Liver (tissue), 9 donors: Measurements from ENCODE around the gene PRRG4. TPM values are rescaled to one million over a fixed set of nuclear protein-coding genes. Genes with fewer than 3 reads are reported as not detected.
A peak's percentile ranks its signal among the peaks of the same experiment; 100 is the strongest.

Experiments
- DNase-seq: peaks from one replicate; pipeline ENCODE4 v3.0.0-alpha.2; 2017; ENCODE audit warnings: low spot score
- H3K27ac ChIP-seq, 2 donors: one replicate each; pipeline ENCODE4 v1.7.0; 2013; ENCODE audit warnings: inconsistent platforms in 2 of 2, low read length in 2 of 2, control low read depth in 1 of 2, low read depth in 1 of 2, mild to moderate bottlenecking in 1 of 2
- H3K27me3 ChIP-seq, 4 donors: one replicate each; pipeline versions ENCODE4 v1.6.1 to v1.7.0; 2013; ENCODE audit warnings: low read length in 3 of 4, inconsistent platforms in 1 of 4, mild to moderate bottlenecking in 1 of 4, moderate library complexity in 1 of 4; ENCODE audit not compliant: control insufficient read depth in 4 of 4, insufficient read depth in 4 of 4
- H3K36me3 ChIP-seq, 4 donors: one replicate each; pipeline versions ENCODE4 v1.6.1 to v1.7.0; 2013; ENCODE audit warnings: low read length in 3 of 4, mild to moderate bottlenecking in 3 of 4, low read depth in 1 of 4, moderate library complexity in 1 of 4; ENCODE audit not compliant: control insufficient read depth in 4 of 4, insufficient read depth in 3 of 4
- H3K4me1 ChIP-seq, 4 donors: one replicate each; pipeline versions ENCODE4 v1.6.1 to v1.7.0; 2013; ENCODE audit warnings: low read length in 3 of 4, mild to moderate bottlenecking in 3 of 4, moderate library complexity in 1 of 4; ENCODE audit not compliant: control insufficient read depth in 4 of 4, insufficient read depth in 4 of 4
- H3K4me3 ChIP-seq, 3 donors: one replicate each; pipeline versions ENCODE4 v1.6.1 to v1.7.0; 2013; ENCODE audit warnings: low read length in 3 of 3, control low read depth in 1 of 3, low read depth in 1 of 3, mild to moderate bottlenecking in 1 of 3
- H3K9ac ChIP-seq, 2 donors: one replicate each; pipeline ENCODE4 v1.7.0; 2013; ENCODE audit warnings: low read length in 2 of 2, mild to moderate bottlenecking in 2 of 2, moderate library complexity in 2 of 2, control low read depth in 1 of 2, low read depth in 1 of 2
- H3K9me3 ChIP-seq, 4 donors: one replicate each; pipeline versions ENCODE4 v1.6.1 to v1.7.0; 2013; ENCODE audit warnings: low read length in 3 of 4; ENCODE audit not compliant: control insufficient read depth in 4 of 4
- EGR1 ChIP-seq, 2 donors: IDR thresholded peaks; 2 replicates each; pipeline ENCODE4 v1.6.1; 2016 to 2018; ENCODE audit warnings: antibody characterized with exemption in 2 of 2, low read depth in 2 of 2
- FOXA1 ChIP-seq: IDR thresholded peaks from 2 replicates; pipeline ENCODE4 v1.6.1; 2016; ENCODE audit warnings: antibody characterized with exemption
- FOXA2 ChIP-seq: IDR thresholded peaks from 2 replicates; pipeline ENCODE4 v1.6.1; 2016; ENCODE audit warnings: antibody characterized with exemption
- GABPA ChIP-seq, 2 donors: IDR thresholded peaks in 1 of 2; conservative IDR thresholded peaks in 1 of 2; 2 replicates each; pipeline ENCODE4 v1.6.1; 2016; ENCODE audit warnings: antibody characterized with exemption in 2 of 2, mild to moderate bottlenecking in 1 of 2, moderate library complexity in 1 of 2
- HNF4A ChIP-seq, 2 donors: conservative IDR thresholded peaks; 2 replicates each; pipeline ENCODE4 v1.6.1; 2016; ENCODE audit warnings: antibody characterized with exemption in 2 of 2, mild to moderate bottlenecking in 2 of 2
- HNF4G ChIP-seq: IDR thresholded peaks from 2 replicates; pipeline ENCODE4 v1.6.1; 2016; ENCODE audit warnings: antibody characterized with exemption
- JUND ChIP-seq, 2 donors: IDR thresholded peaks; 2 replicates each; pipeline ENCODE4 v1.6.1; 2016; ENCODE audit warnings: antibody characterized with exemption in 2 of 2
- NR2F2 ChIP-seq: IDR thresholded peaks from 2 replicates; pipeline ENCODE4 v1.6.1; 2016; ENCODE audit warnings: antibody characterized with exemption
- RAD21 ChIP-seq, 2 donors: IDR thresholded peaks; 2 replicates each; pipeline ENCODE4 v1.6.1; 2016; ENCODE audit warnings: antibody characterized with exemption in 2 of 2, mild to moderate bottlenecking in 2 of 2
- RXRA ChIP-seq, 2 donors: IDR thresholded peaks; 2 replicates each; pipeline ENCODE4 v1.6.1; 2017 to 2018; ENCODE audit warnings: antibody characterized with exemption in 2 of 2, mild to moderate bottlenecking in 1 of 2
- SP1 ChIP-seq: IDR thresholded peaks from 2 replicates; pipeline ENCODE4 v1.6.1; 2018; ENCODE audit warnings: antibody characterized with exemption, mild to moderate bottlenecking
- TAF1 ChIP-seq: conservative IDR thresholded peaks from 2 replicates; pipeline ENCODE4 v1.6.1; 2016; ENCODE audit warnings: antibody characterized with exemption, mild to moderate bottlenecking
- YY1 ChIP-seq: IDR thresholded peaks from 2 replicates; pipeline ENCODE4 v1.6.1; 2016; ENCODE audit warnings: antibody characterized with exemption, mild to moderate bottlenecking
- WGBS: extraction: QIAGEN DNeasy Blood & Tissue Kit; methylation state at CpG from one replicate; pipeline ENCODE4 v1.1.7; 2013; 5-methylcytosine and 5-hydroxymethylcytosine counted together
- polyA plus RNA-seq, 2 donors: library from polyadenylated mRNA; stranded (reverse) in 1 of 2; unstranded in 1 of 2; fragments of 200-250 nt in 1 of 2; fragments of >200 nt in 1 of 2; fragmentation: Nextera tagmentation in 1 of 2; extraction: Ambion mirVana in 1 of 2; gene quantifications; one replicate each; pipeline versions ENCODE4 v1.2.1 to v1.2.3, GENCODE V29; 2013 to 2015
- total RNA-seq, 2 donors: library from RNA; depleted of rRNA; stranded (reverse); fragments of >200 nt; gene quantifications; one replicate each; pipeline ENCODE4 v1.2.3, GENCODE V29; 2014
- TF ChIP-seq, protein P1 (sequence below): fragments of 150-350 bp; IDR thresholded peaks from 2 replicates; pipeline ENCODE4 v1.5.1; 2017; ENCODE audit warnings: improper control_type of control experiment, low read depth, low read length; ENCODE audit not compliant: missing input control
- TF ChIP-seq, protein P2 (sequence below): IDR thresholded peaks from 2 replicates; pipeline ENCODE4 v1.6.1; 2016; ENCODE audit warnings: antibody characterized with exemption
- TF ChIP-seq, protein P3 (sequence below): IDR thresholded peaks from 2 replicates; pipeline ENCODE4 v1.6.1; 2016; ENCODE audit warnings: antibody characterized with exemption, mild to moderate bottlenecking
- TF ChIP-seq, protein P4 (sequence below): IDR thresholded peaks from 2 replicates; pipeline ENCODE4 v1.6.1; 2016; ENCODE audit warnings: antibody characterized with exemption
- TF ChIP-seq, protein P5 (sequence below): IDR thresholded peaks from 2 replicates; pipeline ENCODE4 v1.6.1; 2016; ENCODE audit warnings: antibody characterized with exemption
- donor health status: healthy.
- donor health status: healthy.
- donor health status: healthy.
- donor health status: healthy.
- donor health status: healthy.

Gene PRRG4
- total and polyA plus RNA-seq, 4 donors: 3.4 to 12.0 (median 5.9) TPM

DNA sequence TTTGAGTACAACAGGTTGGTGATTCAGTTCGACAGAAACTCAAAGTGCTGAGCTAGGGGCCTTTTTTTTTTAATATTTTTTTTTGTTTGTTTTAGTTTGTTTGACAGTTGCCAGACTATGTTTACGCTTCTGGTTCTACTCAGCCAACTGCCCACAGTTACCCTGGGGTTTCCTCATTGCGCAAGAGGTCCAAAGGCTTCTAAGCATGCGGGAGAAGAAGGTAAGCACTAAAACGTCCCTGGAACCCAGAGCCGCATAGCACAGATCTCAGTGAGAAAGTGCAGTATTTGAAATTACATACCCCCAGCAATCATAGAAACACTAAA lies 649 bp downstream of the PRRG4 start:
- Histone ChIP-seq H3K9ac (peak overlapping the region; percentile 71 to 91), H3K4me1 (peaks cover 3 to 26% (median 11%) of the 10 kb centered on the region in 4 donors), H3K9me3 (no peaks in the 10 kb centered on the region), H3K36me3 (peaks cover 0 to 6% (median 3%) of the 10 kb centered on the region in 4 donors), H3K27me3 (no peaks in the 10 kb centered on the region), H3K27ac (peak overlapping the region; percentile 93 to 95), H3K4me3 (peak overlapping the region; percentile 45 to 93 (median 86))
- DNase-seq: peak; percentile 49
- 9% methylated on average over 6 of the region's 6 CpGs for WGBS
- TF ChIP-seq GABPA (IDR thresholded peaks at IDR 0.05 in 1 of 2, conservative IDR thresholded peaks at IDR 0.05 in 1 of 2) (no peak), FOXA1 (peak; percentile 55), HNF4A (conservative IDR thresholded peaks at IDR 0.05) (peak; percentile 84 to 90), JUND (IDR thresholded peaks at IDR 0.05) (peak in 1 of 2 donors; percentile 42), TAF1 (peak; percentile 17), NR2F2 (no peak), HNF4G (peak; percentile 58), EGR1 (IDR thresholded peaks at IDR 0.05; ENCODE audit: low read depth in 2 of 2) (peak in 1 of 2 donors; percentile 44), RXRA (IDR thresholded peaks at IDR 0.05) (peak; percentile 53 to 70), YY1 (peak; percentile 62), FOXA2 (peak; percentile 42), RAD21 (IDR thresholded peaks at IDR 0.05) (peak; percentile 9 to 17), SP1 (peak; percentile 58)
- TF ChIP-seq, protein P1, sequence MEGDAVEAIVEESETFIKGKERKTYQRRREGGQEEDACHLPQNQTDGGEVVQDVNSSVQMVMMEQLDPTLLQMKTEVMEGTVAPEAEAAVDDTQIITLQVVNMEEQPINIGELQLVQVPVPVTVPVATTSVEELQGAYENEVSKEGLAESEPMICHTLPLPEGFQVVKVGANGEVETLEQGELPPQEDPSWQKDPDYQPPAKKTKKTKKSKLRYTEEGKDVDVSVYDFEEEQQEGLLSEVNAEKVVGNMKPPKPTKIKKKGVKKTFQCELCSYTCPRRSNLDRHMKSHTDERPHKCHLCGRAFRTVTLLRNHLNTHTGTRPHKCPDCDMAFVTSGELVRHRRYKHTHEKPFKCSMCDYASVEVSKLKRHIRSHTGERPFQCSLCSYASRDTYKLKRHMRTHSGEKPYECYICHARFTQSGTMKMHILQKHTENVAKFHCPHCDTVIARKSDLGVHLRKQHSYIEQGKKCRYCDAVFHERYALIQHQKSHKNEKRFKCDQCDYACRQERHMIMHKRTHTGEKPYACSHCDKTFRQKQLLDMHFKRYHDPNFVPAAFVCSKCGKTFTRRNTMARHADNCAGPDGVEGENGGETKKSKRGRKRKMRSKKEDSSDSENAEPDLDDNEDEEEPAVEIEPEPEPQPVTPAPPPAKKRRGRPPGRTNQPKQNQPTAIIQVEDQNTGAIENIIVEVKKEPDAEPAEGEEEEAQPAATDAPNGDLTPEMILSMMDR: no peak
- TF ChIP-seq, protein P2, sequence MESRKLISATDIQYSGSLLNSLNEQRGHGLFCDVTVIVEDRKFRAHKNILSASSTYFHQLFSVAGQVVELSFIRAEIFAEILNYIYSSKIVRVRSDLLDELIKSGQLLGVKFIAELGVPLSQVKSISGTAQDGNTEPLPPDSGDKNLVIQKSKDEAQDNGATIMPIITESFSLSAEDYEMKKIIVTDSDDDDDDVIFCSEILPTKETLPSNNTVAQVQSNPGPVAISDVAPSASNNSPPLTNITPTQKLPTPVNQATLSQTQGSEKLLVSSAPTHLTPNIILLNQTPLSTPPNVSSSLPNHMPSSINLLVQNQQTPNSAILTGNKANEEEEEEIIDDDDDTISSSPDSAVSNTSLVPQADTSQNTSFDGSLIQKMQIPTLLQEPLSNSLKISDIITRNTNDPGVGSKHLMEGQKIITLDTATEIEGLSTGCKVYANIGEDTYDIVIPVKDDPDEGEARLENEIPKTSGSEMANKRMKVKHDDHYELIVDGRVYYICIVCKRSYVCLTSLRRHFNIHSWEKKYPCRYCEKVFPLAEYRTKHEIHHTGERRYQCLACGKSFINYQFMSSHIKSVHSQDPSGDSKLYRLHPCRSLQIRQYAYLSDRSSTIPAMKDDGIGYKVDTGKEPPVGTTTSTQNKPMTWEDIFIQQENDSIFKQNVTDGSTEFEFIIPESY: no peak
- TF ChIP-seq, protein P3, sequence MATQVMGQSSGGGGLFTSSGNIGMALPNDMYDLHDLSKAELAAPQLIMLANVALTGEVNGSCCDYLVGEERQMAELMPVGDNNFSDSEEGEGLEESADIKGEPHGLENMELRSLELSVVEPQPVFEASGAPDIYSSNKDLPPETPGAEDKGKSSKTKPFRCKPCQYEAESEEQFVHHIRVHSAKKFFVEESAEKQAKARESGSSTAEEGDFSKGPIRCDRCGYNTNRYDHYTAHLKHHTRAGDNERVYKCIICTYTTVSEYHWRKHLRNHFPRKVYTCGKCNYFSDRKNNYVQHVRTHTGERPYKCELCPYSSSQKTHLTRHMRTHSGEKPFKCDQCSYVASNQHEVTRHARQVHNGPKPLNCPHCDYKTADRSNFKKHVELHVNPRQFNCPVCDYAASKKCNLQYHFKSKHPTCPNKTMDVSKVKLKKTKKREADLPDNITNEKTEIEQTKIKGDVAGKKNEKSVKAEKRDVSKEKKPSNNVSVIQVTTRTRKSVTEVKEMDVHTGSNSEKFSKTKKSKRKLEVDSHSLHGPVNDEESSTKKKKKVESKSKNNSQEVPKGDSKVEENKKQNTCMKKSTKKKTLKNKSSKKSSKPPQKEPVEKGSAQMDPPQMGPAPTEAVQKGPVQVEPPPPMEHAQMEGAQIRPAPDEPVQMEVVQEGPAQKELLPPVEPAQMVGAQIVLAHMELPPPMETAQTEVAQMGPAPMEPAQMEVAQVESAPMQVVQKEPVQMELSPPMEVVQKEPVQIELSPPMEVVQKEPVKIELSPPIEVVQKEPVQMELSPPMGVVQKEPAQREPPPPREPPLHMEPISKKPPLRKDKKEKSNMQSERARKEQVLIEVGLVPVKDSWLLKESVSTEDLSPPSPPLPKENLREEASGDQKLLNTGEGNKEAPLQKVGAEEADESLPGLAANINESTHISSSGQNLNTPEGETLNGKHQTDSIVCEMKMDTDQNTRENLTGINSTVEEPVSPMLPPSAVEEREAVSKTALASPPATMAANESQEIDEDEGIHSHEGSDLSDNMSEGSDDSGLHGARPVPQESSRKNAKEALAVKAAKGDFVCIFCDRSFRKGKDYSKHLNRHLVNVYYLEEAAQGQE: peak; percentile 44
- TF ChIP-seq, protein P4, sequence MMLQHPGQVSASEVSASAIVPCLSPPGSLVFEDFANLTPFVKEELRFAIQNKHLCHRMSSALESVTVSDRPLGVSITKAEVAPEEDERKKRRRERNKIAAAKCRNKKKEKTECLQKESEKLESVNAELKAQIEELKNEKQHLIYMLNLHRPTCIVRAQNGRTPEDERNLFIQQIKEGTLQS: no peak
- TF ChIP-seq, protein P5, sequence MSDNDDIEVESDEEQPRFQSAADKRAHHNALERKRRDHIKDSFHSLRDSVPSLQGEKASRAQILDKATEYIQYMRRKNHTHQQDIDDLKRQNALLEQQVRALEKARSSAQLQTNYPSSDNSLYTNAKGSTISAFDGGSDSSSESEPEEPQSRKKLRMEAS: peak; percentile 69
